Chondrocyte (in vitro differentiated cells): ENCODE measurements around the gene ZCWPW1. TPM values are rescaled to one million over a fixed set of nuclear protein-coding genes. Genes with fewer than 3 reads are reported as not detected.
A peak's percentile ranks its signal among the peaks of the same experiment; 100 is the strongest.

Source experiments
- DNase-seq: peaks from one replicate; pipeline ENCODE4 v3.0.0; 2021; ENCODE audit warnings: mixed read lengths, low spot score
- H3K27ac Mint-ChIP-seq: one replicate; pipeline ENCODE4 v1.8.0; 2021; ENCODE audit warnings: mild to moderate bottlenecking, moderate library complexity, mixed read lengths; ENCODE audit not compliant: unreplicated experiment
- H3K27me3 Mint-ChIP-seq: 2 replicates; pipeline ENCODE4 v1.8.0; 2021; ENCODE audit warnings: low read depth, mixed read lengths
- H3K36me3 Mint-ChIP-seq: 2 replicates; pipeline ENCODE4 v1.8.0; 2021; ENCODE audit warnings: low read depth, mixed read lengths
- H3K4me1 Mint-ChIP-seq: 2 replicates; pipeline ENCODE4 v1.8.0; 2021; ENCODE audit warnings: low read depth, mild to moderate bottlenecking, mixed read lengths
- H3K4me3 Mint-ChIP-seq: one replicate; pipeline ENCODE4 v1.8.0; 2021; ENCODE audit warnings: mild to moderate bottlenecking, moderate library complexity, mixed read lengths; ENCODE audit not compliant: unreplicated experiment
- H3K9me3 Mint-ChIP-seq: 2 replicates; pipeline ENCODE4 v1.8.0; 2021; ENCODE audit warnings: low read depth, mixed read lengths
- long read RNA-seq: library from polyadenylated mRNA; stranded (forward); transcript quantifications from one replicate; pipeline ENCODE4 v2.0.0, GENCODE V29; 2021
- total RNA-seq: library from RNA; stranded (reverse); gene quantifications from 3 replicates; pipeline ENCODE4 v1.2.1, GENCODE V29; 2021
- TF ChIP-seq, protein P1 (sequence below): fragments of 200-600 bp; sonication (generic); IDR thresholded peaks from 2 replicates; pipeline ENCODE4 v1.5.0; 2021; ENCODE audit warnings: antibody characterized with exemption, mild to moderate bottlenecking, moderate library complexity

ZCWPW1 gene
- 2.3 to 3.8 TPM (median 2.6 TPM) in 3 replicates for total RNA-seq
- long read RNA-seq, partial matches to known transcripts: 0 of 8 reads
- long read RNA-seq, other reads (novel, unspliced or antisense): 7 of 8 reads

- Mint-ChIP-seq H3K4me1 (peaks cover 31% of the 10 kb centered on the region), H3K4me3 (peak within 1 kb of the TSS; percentile 99), H3K36me3 (peaks cover 3% of the 10 kb centered on the region), H3K27ac (peak within 1 kb of the TSS; percentile 100), H3K27me3 (no peaks in the 10 kb centered on the region), H3K9me3 (no peaks in the 10 kb centered on the region)
- peak; percentile 99 for DNase-seq
- TF ChIP-seq, protein P1, sequence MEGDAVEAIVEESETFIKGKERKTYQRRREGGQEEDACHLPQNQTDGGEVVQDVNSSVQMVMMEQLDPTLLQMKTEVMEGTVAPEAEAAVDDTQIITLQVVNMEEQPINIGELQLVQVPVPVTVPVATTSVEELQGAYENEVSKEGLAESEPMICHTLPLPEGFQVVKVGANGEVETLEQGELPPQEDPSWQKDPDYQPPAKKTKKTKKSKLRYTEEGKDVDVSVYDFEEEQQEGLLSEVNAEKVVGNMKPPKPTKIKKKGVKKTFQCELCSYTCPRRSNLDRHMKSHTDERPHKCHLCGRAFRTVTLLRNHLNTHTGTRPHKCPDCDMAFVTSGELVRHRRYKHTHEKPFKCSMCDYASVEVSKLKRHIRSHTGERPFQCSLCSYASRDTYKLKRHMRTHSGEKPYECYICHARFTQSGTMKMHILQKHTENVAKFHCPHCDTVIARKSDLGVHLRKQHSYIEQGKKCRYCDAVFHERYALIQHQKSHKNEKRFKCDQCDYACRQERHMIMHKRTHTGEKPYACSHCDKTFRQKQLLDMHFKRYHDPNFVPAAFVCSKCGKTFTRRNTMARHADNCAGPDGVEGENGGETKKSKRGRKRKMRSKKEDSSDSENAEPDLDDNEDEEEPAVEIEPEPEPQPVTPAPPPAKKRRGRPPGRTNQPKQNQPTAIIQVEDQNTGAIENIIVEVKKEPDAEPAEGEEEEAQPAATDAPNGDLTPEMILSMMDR: peak; percentile 13
Observed at GRCh38 chr7:100428199-100428966, at the start of gene ZCWPW1. ZCWPW1 (minus strand) TSS chr7:100428703; CDS start chr7:100420649, 8,054 bp downstream.

GRCh38 chr7:100477871-100478267, 49.4 kb upstream of the ZCWPW1 start:
- TF ChIP-seq, protein P1: no peak
- Mint-ChIP-seq H3K27me3 (no peaks in the 10 kb centered on the region), H3K36me3 (peaks cover 4% of the 10 kb centered on the region), H3K9me3 (no peaks in the 10 kb centered on the region), H3K27ac (peak overlapping the region; percentile 57), H3K4me3 (peak overlapping the region; percentile 90), H3K4me1 (peaks cover 30% of the 10 kb centered on the region)
- DNase-seq: no peak

DNA sequence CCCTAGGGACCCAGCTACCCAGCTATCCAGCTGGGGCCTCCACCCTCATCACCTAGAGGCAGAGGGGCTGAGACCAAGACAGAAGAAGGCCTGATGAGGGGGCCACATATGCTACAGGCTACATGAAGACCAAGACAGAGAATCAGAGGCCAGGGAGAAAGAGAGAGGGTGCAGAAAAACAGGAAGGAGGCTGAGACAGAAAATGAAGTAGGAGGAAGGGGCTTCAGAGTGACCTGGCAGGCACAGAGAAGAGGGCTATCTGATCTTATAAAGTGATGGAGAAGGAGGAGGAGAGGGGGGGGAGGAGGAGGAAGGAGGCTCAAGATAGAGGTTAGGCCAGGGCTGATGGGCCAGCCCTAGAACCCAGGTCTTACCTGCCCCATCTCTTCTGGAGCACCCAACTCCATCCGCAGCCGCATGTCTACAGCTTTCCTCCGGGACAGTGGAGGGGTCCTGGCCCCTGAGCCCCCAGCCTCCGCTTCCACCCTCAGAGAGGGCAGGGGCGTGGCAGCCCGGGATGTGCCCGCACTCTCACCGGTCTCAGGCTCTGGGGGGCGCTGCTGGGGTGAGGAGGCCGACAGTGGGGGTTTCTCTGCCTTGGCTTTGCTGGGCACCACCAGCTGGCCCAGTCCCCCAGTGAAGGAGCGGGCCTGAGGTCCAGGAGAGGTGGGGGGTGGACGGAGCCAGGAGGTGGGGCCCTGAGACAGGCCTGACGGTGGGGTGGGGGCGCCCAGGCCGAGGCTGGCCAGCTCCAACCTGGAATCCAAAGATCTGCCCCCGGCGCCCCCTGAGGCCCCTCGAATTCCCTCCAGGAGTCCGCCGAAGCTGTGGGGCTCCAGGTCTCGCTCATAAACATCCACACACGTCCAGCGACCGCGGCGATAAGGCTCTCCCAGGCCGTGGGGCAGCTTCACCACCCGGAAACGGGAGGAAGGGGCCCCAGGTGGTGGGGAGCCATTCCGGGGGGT, 48.7 kb upstream of the ZCWPW1 start:
- Mint-ChIP-seq H3K36me3 (peaks cover 4% of the 10 kb centered on the region), H3K4me1 (peaks cover 30% of the 10 kb centered on the region), H3K27ac (peak overlapping the region; percentile 66), H3K4me3 (peak overlapping the region; percentile 90), H3K27me3 (no peaks in the 10 kb centered on the region), H3K9me3 (no peaks in the 10 kb centered on the region)
- DNase-seq: no peak
- TF ChIP-seq, protein P1: peak; percentile 48

DNA sequence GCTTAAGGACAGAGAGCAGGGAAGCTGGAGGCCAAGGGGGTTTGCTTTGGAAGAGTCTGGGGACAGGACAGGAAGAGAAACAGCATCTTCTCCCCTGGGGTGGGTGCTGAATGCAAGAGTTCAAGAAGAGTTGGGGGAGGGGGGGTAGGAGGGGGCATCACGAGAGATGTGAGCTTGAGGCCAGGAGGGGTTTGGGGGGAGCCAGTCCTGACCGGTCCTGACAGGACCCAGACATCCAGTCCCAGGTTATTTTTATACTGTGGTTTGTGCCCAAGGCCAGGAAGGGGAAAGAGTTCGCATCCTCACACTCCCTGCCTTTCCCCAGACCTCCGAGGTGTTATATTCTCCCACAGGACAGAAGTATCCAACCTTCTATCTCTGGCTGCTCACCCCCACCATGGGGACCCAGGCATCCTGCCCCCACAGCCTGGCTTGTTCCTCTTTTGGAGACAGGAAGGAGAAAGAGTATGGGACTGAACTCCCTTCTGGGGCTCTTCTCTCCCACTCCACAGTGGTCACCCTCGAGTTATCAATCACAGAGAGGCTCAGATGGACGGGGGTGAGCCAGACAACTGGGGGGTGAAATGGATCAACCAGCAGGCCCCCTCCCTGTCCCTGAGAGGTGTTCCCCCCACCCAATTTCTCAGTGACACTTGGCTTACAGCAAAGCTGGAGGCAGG, 47.7 kb upstream of the ZCWPW1 start:
- H3K9me3 Mint-ChIP-seq: no peaks in the 10 kb centered on the region
- H3K27ac Mint-ChIP-seq: peak overlapping the region; percentile 65
- H3K4me3 Mint-ChIP-seq: peak overlapping the region; percentile 90
- H3K27me3 Mint-ChIP-seq: no peaks in the 10 kb centered on the region
- DNase-seq: no peak
- H3K36me3 Mint-ChIP-seq: peaks cover 4% of the 10 kb centered on the region
- peaks cover 30% of the 10 kb centered on the region for H3K4me1 Mint-ChIP-seq
- TF ChIP-seq, protein P1: no peak
